Endothelial cell of umbilical vein (primary cell): ENCODE data around the gene FAM81A. TPM values are rescaled to one million over a fixed set of nuclear protein-coding genes. Genes with fewer than 3 reads are reported as not detected.

ENCODE experiments used
- BruUV-seq: library from RNA; stranded (reverse); fragments of 400-500 nt; replicated peaks from 2 replicates; lab custom pipeline; 2021; lab: Mats Ljungman, UMichigan
- CTCF ChIA-PET: fragments of 300-600, 350-600 bp; sonication (Branson Sonifier 250); formaldehyde crosslinking; loops from one replicate; lab custom pipeline; 2021; ENCODE audit warnings: antibody characterized with exemption, inconsistent platforms; lab: Charles Lee
- POLR2A ChIA-PET: fragments of 300-600, 350-600 bp; sonication (Branson Sonifier 250); formaldehyde crosslinking; loops from one replicate; lab custom pipeline; 2021; ENCODE audit warnings: antibody characterized with exemption, inconsistent platforms; lab: Charles Lee
- DNase-seq: peaks from one replicate; pipeline ENCODE4 v3.0.0-alpha.2; 2011; ENCODE audit warnings: low read depth, low spot score
- FAIRE-seq: peaks from 2 replicates; lab custom pipeline; 2011; peaks lifted over from hg19 to GRCh38; lab: Jason Lieb, UNC
- H2AFZ ChIP-seq: 2 replicates; pipeline ENCODE4 v1.6.0; 2012; ENCODE audit warnings: low read depth, low read length, control low read depth, inconsistent platforms
- H3K27ac ChIP-seq: 2 replicates; pipeline ENCODE4 v1.5.1; 2011; ENCODE audit warnings: low read depth, mild to moderate bottlenecking, control low read depth, low read length, moderate library complexity; ENCODE audit not compliant: insufficient read depth
- H3K27me3 ChIP-seq, 2 experiments: 2 replicates each; pipeline versions ENCODE4 v1.6.0 to v1.6.1; 2011; ENCODE audit warnings: low read length in 2 of 2, mixed read lengths in 1 of 2; ENCODE audit not compliant: control insufficient read depth in 2 of 2, insufficient read depth in 2 of 2
- H3K36me3 ChIP-seq, 2 experiments: 2 replicates in 1 of 2; 3 replicates in 1 of 2; pipeline ENCODE4 v1.5.1; 2011; ENCODE audit warnings: low read length in 2 of 2, mild to moderate bottlenecking in 1 of 2, moderate library complexity in 1 of 2; ENCODE audit not compliant: control insufficient read depth in 2 of 2, insufficient read depth in 2 of 2; ENCODE audit errors: extremely low read depth in 1 of 2
- H3K4me1 ChIP-seq: 3 replicates; pipeline ENCODE4 v1.5.1; 2011; ENCODE audit warnings: mild to moderate bottlenecking, low read length; ENCODE audit not compliant: control insufficient read depth, insufficient read depth; ENCODE audit errors: extremely low read depth
- H3K4me2 ChIP-seq: 2 replicates; pipeline ENCODE4 v1.6.1; 2011; ENCODE audit warnings: low read length, control low read depth, mixed read lengths; ENCODE audit not compliant: insufficient read depth
- H3K4me3 ChIP-seq, 3 experiments: fragments of 200-600 bp in 1 of 3; sonication (generic), shearing (Covaris generic) in 1 of 3; replicated peaks in 1 of 3; 2 replicates each; pipeline ENCODE4 v1.5.1; 2011 to 2016; ENCODE audit warnings: control low read depth in 3 of 3, low read length in 3 of 3, mild to moderate bottlenecking in 2 of 3, inconsistent platforms in 1 of 3, low read depth in 1 of 3, moderate library complexity in 1 of 3; ENCODE audit not compliant: insufficient read depth in 1 of 3
- H3K79me2 ChIP-seq: 2 replicates; pipeline ENCODE4 v1.6.0; 2012; ENCODE audit warnings: low read length, inconsistent platforms; ENCODE audit not compliant: control insufficient read depth, insufficient read depth
- H3K9ac ChIP-seq: replicated peaks from 2 replicates; pipeline ENCODE3; 2011; ENCODE audit warnings: low read length, control low read depth; ENCODE audit not compliant: insufficient read depth; ENCODE audit errors: extremely low read depth
- H3K9me1 ChIP-seq: replicated peaks from 3 replicates; pipeline ENCODE4 v1.6.0; 2011; ENCODE audit warnings: mild to moderate bottlenecking, low read length; ENCODE audit not compliant: control insufficient read depth, insufficient read depth; ENCODE audit errors: extremely low read depth
- H3K9me3 ChIP-seq: replicated peaks from 2 replicates; pipeline ENCODE4 v1.5.1; 2012; ENCODE audit warnings: low read length, inconsistent platforms; ENCODE audit not compliant: control insufficient read depth, insufficient read depth
- H4K20me1 ChIP-seq: replicated peaks from 2 replicates; pipeline ENCODE3; 2011; ENCODE audit warnings: mild to moderate bottlenecking, low read length; ENCODE audit not compliant: control insufficient read depth, insufficient read depth; ENCODE audit errors: extremely low read depth
- CTCF ChIP-seq, 2 donors: IDR thresholded peaks; 1 replicate in 1 of 2; 2 replicates in 1 of 2; pipeline ENCODE4 v1.5.1; 2011; ENCODE audit warnings: low read length in 2 of 2, mild to moderate bottlenecking in 2 of 2, moderate library complexity in 2 of 2, control low read depth in 1 of 2, inconsistent platforms in 1 of 2, low read depth in 1 of 2; ENCODE audit not compliant: insufficient read depth in 1 of 2; ENCODE audit errors: extremely low read depth in 1 of 2
- EZH2 ChIP-seq: IDR thresholded peaks from 2 replicates; pipeline ENCODE4 v1.6.1; 2012; ENCODE audit warnings: borderline replicate concordance, low read depth, mild to moderate bottlenecking, moderate library complexity, low read length, inconsistent platforms; ENCODE audit not compliant: severe bottlenecking
- FOS ChIP-seq: IDR thresholded peaks from 2 replicates; pipeline ENCODE4 v1.6.1; 2011; ENCODE audit warnings: mild to moderate bottlenecking, low read length, moderate library complexity, borderline replicate concordance; ENCODE audit not compliant: insufficient read depth
- GATA2 ChIP-seq: IDR thresholded peaks from 2 replicates; pipeline ENCODE4 v1.7.0; 2011; ENCODE audit warnings: low read depth, mild to moderate bottlenecking, moderate library complexity, mixed read lengths, low read length; ENCODE audit not compliant: insufficient read length, insufficient read depth
- JUN ChIP-seq: IDR thresholded peaks from 2 replicates; pipeline ENCODE4 v1.6.1; 2011; ENCODE audit warnings: borderline replicate concordance, low read depth; ENCODE audit not compliant: insufficient read length, insufficient read depth
- MYC ChIP-seq: IDR thresholded peaks from one replicate; pipeline ENCODE4 v1.6.1; 2011; ENCODE audit warnings: mild to moderate bottlenecking, low read depth, low read length
- POLR2A ChIP-seq: IDR thresholded peaks from 2 replicates; pipeline ENCODE4 v1.6.1; 2012; ENCODE audit warnings: low read depth, mild to moderate bottlenecking, control low read depth, low read length
- POLR2AphosphoS5 ChIP-seq: IDR thresholded peaks from 2 replicates; pipeline ENCODE4 v1.6.1; 2012; ENCODE audit warnings: low read depth, mild to moderate bottlenecking, control low read depth, low read length, moderate library complexity; ENCODE audit not compliant: insufficient read depth
- dilution Hi-C: fragments of 300-500 bp; cut with MboI; formaldehyde crosslinking; loops from one replicate; pipeline ENCODE4 v1.15.0; 2019; ENCODE audit warnings: low sequenced_read_pairs; ENCODE audit not compliant: extremely low pct_ligation_motif_present
- intact Hi-C: fragments of 100-400 bp; cut with micrococcal nuclease; formaldehyde crosslinking; loops from one replicate; pipeline ENCODE4 v1.10.0; 2022
- polyA plus RNA-seq, 4 experiments: library from polyadenylated mRNA; depleted of rRNA in 3 of 4; stranded (reverse) in 3 of 4; unstranded in 1 of 4; fragments of >200 nt; gene quantifications; 2 replicates each; pipeline versions ENCODE4 v1.2.1 to v1.2.3, GENCODE V29; 2011 to 2012; ENCODE audit warnings: missing spikeins in 1 of 4
- total RNA-seq: library from RNA; stranded (reverse); gene quantifications from 2 replicates; pipeline ENCODE4 v1.2.3, GENCODE V29; 2021
- TF ChIP-seq, protein P1 (sequence below): IDR thresholded peaks from 2 replicates; pipeline ENCODE4 v1.6.1; 2011; ENCODE audit not compliant: insufficient read depth, insufficient read length

Gene FAM81A
- total and polyA plus RNA-seq, 2 donors (not counting 3 experiments of a cell fraction or from before 2014, with no cell fraction given): 0.28 to 1.2 TPM

DNA sequence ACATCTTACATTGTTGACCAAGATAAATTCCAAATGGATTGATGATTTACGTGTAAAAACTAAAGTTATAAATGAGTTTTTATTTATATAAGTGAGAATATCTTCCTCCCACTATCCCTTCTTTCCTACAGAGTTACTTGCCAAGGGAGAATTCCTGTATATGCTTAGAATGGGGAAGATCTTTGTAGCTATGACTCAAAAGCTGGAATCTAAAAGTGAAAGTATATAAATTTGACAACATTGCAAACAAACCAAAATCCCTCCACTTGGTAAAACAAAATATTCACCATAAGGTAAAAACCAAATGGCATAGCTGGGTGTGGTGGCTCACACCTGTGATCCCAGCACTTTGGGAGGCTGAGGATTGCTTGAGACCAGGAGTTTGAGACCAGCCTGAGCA is 120.9 kb downstream of the FAM81A start:
- Histone ChIP-seq H3K9me3 (no peaks in the 10 kb centered on the region), H3K4me2 (no peak overlapping the region), H3K4me1 (no peaks in the 10 kb centered on the region), H2AFZ (no peak overlapping the region), H3K79me2 (no peaks in the 10 kb centered on the region), H4K20me1 (no peaks in the 10 kb centered on the region), H3K4me3 (no peak overlapping the region), H3K9me1 (no peaks in the 10 kb centered on the region), H3K9ac (no peak overlapping the region), H3K36me3 (no peaks in the 10 kb centered on the region), H3K27me3 (no peaks in the 10 kb centered on the region), H3K27ac (no peak overlapping the region)
- no peak for DNase-seq
- FAIRE-seq: no peak
- intact Hi-C loops: no loop called here
- BruUV-seq: no TSS peak
- CTCF ChIA-PET: interaction anchor here (1.0 to 1.7 kb wide), 5 partner anchors 10 to 53 kb away, joined by 3 to 18 read pairs (median 5); no protein-coding TSS in a partner anchor
- POLR2A ChIA-PET: no interaction called here
- dilution Hi-C loops: no loop called here
- TF ChIP-seq EZH2 (no peak), CTCF (IDR thresholded peaks at IDR 0.05; ENCODE audit: extremely low read depth in 1 of 2, insufficient read depth in 1 of 2, low read depth in 1 of 2, low read length in 2 of 2) (no peak), POLR2AphosphoS5 (no peak), JUN (no peak), FOS (no peak), GATA2 (no peak), MYC (no peak), POLR2A (no peak)
- TF ChIP-seq, protein P1, sequence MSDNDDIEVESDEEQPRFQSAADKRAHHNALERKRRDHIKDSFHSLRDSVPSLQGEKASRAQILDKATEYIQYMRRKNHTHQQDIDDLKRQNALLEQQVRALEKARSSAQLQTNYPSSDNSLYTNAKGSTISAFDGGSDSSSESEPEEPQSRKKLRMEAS: no peak
